HEK293 (cell line): ENCODE results near the gene CHN1.

Experiments used
- CTCF ChIA-PET: fragments of 350-600 bp; formaldehyde crosslinking; extraction: SDS; loops from one replicate; lab custom pipeline; 2021; ENCODE audit warnings: antibody characterized with exemption; lab: Yijun Ruan, JAX
- POLR2A ChIA-PET: fragments of 300-600 bp; formaldehyde crosslinking; extraction: SDS; loops from one replicate; lab custom pipeline; 2020; ENCODE audit warnings: antibody characterized with exemption, inconsistent platforms; lab: Yijun Ruan, JAX
- H3K27ac ChIP-seq: fragments of 200-500 bp; sonication (Bioruptor generic); 2 replicates; pipeline ENCODE4 v1.5.1; 2014; ENCODE audit warnings: low read depth, low read length, control low read depth, inconsistent platforms; ENCODE audit errors: extremely low read depth
- H3K36me3 ChIP-seq, 2 experiments: fragments of 200-500 bp in 1 of 2; sonication (Bioruptor generic) in 1 of 2; 1 replicate in 1 of 2; 2 replicates in 1 of 2; pipeline ENCODE4 v1.5.1; 2014 to 2017; ENCODE audit warnings: inconsistent platforms in 2 of 2, low read length in 2 of 2; ENCODE audit not compliant: control insufficient read depth in 2 of 2, insufficient read depth in 1 of 2
- H3K4me1 ChIP-seq: fragments of 200-500 bp; sonication (Bioruptor generic); 2 replicates; pipeline ENCODE4 v1.5.1; 2014; ENCODE audit warnings: mild to moderate bottlenecking, low read length, inconsistent platforms; ENCODE audit not compliant: control insufficient read depth, insufficient read depth
- H3K4me3 ChIP-seq: 2 replicates; pipeline ENCODE4 v1.5.1; 2011; ENCODE audit warnings: low read depth, mild to moderate bottlenecking, control low read depth, low read length, moderate library complexity
- H3K9me3 ChIP-seq: fragments of 200-500 bp; sonication (Bioruptor generic); 2 replicates; pipeline ENCODE4 v1.5.1; 2014; ENCODE audit warnings: low read depth, low read length, inconsistent platforms; ENCODE audit not compliant: control insufficient read depth, insufficient read depth
- CTCF ChIP-seq: fragments of 450-650 bp; formaldehyde crosslinking; IDR thresholded peaks from 2 replicates; pipeline ENCODE4 v1.5.1; 2016; ENCODE audit warnings: missing biosample characterization, missing genetic modification characterization
- GLIS1 ChIP-seq: fragments of 450-650 bp; formaldehyde crosslinking; IDR thresholded peaks from 2 replicates; pipeline ENCODE4 v1.5.1; 2016; ENCODE audit warnings: missing biosample characterization, missing genetic modification characterization
- IKZF3 ChIP-seq: fragments of 450-650 bp; IDR thresholded peaks from 2 replicates; pipeline ENCODE4 v1.5.0; 2018; ENCODE audit warnings: missing biosample characterization, mild to moderate bottlenecking, missing genetic modification characterization, moderate library complexity
- KLF17 ChIP-seq: fragments of 450-650 bp; formaldehyde crosslinking; IDR thresholded peaks from 2 replicates; pipeline ENCODE4 v1.5.1; 2016; ENCODE audit warnings: missing biosample characterization, missing genetic modification characterization
- SALL2 ChIP-seq: fragments of 450-650 bp; formaldehyde crosslinking; IDR thresholded peaks from 2 replicates; pipeline ENCODE4 v1.5.0; 2017; ENCODE audit warnings: missing biosample characterization, mild to moderate bottlenecking, missing genetic modification characterization, borderline replicate concordance
- SP7 ChIP-seq: fragments of 450-650 bp; formaldehyde crosslinking; IDR thresholded peaks from 2 replicates; pipeline ENCODE4 v1.5.1; 2016; ENCODE audit warnings: missing biosample characterization, missing genetic modification characterization
- TRIM28 ChIP-seq: IDR thresholded peaks from 2 replicates; pipeline ENCODE4 v1.6.1; 2011; ENCODE audit warnings: low read length, control low read depth, borderline replicate concordance
- ZFP41 ChIP-seq: fragments of 450-650 bp; formaldehyde crosslinking; IDR thresholded peaks from 2 replicates; pipeline ENCODE4 v1.5.1; 2016; ENCODE audit warnings: missing biosample characterization, missing genetic modification characterization, borderline replicate concordance
- ZIC2 ChIP-seq: fragments of 450-650 bp; formaldehyde crosslinking; IDR thresholded peaks from 2 replicates; pipeline ENCODE4 v1.5.1; 2016; ENCODE audit warnings: missing biosample characterization, missing genetic modification characterization
- ZNF132 ChIP-seq: fragments of 450-650 bp; formaldehyde crosslinking; IDR thresholded peaks from 2 replicates; pipeline ENCODE4 v1.5.1; 2017; ENCODE audit warnings: missing biosample characterization, missing genetic modification characterization, borderline replicate concordance
- ZNF140 ChIP-seq: fragments of 450-650 bp; formaldehyde crosslinking; IDR thresholded peaks from 2 replicates; pipeline ENCODE4 v1.5.1; 2016; ENCODE audit warnings: missing biosample characterization, missing genetic modification characterization
- ZNF2 ChIP-seq: fragments of 450-650 bp; formaldehyde crosslinking; IDR thresholded peaks from 2 replicates; pipeline ENCODE4 v1.5.1; 2016; ENCODE audit warnings: missing biosample characterization, missing genetic modification characterization
- ZNF239 ChIP-seq: fragments of 450-650 bp; formaldehyde crosslinking; IDR thresholded peaks from 2 replicates; pipeline ENCODE4 v1.5.1; 2016; ENCODE audit warnings: missing biosample characterization, missing genetic modification characterization
- ZNF24 ChIP-seq: fragments of 450-650 bp; formaldehyde crosslinking; IDR thresholded peaks from 2 replicates; pipeline ENCODE4 v1.5.1; 2016; ENCODE audit warnings: missing biosample characterization, missing genetic modification characterization
- ZNF274 ChIP-seq, 2 experiments: fragments of 200-500 bp in 1 of 2; fragments of 450-650 bp in 1 of 2; sonication (Bioruptor generic) in 1 of 2; formaldehyde crosslinking in 1 of 2; IDR thresholded peaks; 2 replicates each; pipeline versions ENCODE4 v1.5.1 to v1.6.1; 2014 to 2016; ENCODE audit warnings: borderline replicate concordance in 1 of 2, inconsistent platforms in 1 of 2, low read length in 1 of 2, missing biosample characterization in 1 of 2, missing genetic modification characterization in 1 of 2
- ZNF335 ChIP-seq: fragments of 450-650 bp; formaldehyde crosslinking; conservative IDR thresholded peaks from 2 replicates; pipeline ENCODE4 v1.5.1; 2016; ENCODE audit warnings: missing biosample characterization, missing genetic modification characterization
- ZNF341 ChIP-seq: fragments of 450-650 bp; formaldehyde crosslinking; IDR thresholded peaks from 2 replicates; pipeline ENCODE4; 2016; ENCODE audit warnings: low read depth, missing biosample characterization, missing genetic modification characterization
- ZNF354C ChIP-seq: fragments of 450-650 bp; formaldehyde crosslinking; IDR thresholded peaks from 2 replicates; pipeline ENCODE4 v1.5.1; 2016; ENCODE audit warnings: missing biosample characterization, missing genetic modification characterization, low read depth, borderline replicate concordance
- ZNF473 ChIP-seq: fragments of 450-650 bp; formaldehyde crosslinking; IDR thresholded peaks from 2 replicates; pipeline ENCODE4 v1.5.1; 2017; ENCODE audit warnings: missing biosample characterization, missing genetic modification characterization
- ZNF48 ChIP-seq: fragments of 450-650 bp; formaldehyde crosslinking; IDR thresholded peaks from 2 replicates; pipeline ENCODE4 v1.5.1; 2016; ENCODE audit warnings: missing biosample characterization, missing genetic modification characterization
- ZNF521 ChIP-seq: fragments of 450-650 bp; formaldehyde crosslinking; IDR thresholded peaks from 2 replicates; pipeline ENCODE4 v1.5.1; 2017; ENCODE audit warnings: missing biosample characterization, mild to moderate bottlenecking, missing genetic modification characterization
- ZNF555 ChIP-seq: fragments of 450-650 bp; formaldehyde crosslinking; conservative IDR thresholded peaks from 2 replicates; pipeline ENCODE4 v1.5.1; 2017; ENCODE audit warnings: missing biosample characterization, mild to moderate bottlenecking, missing genetic modification characterization, inconsistent platforms
- ZNF561 ChIP-seq: fragments of 450-650 bp; IDR thresholded peaks from 2 replicates; pipeline ENCODE4 v1.5.1; 2018; ENCODE audit warnings: missing biosample characterization, missing genetic modification characterization, borderline replicate concordance
- ZNF621 ChIP-seq: fragments of 450-650 bp; formaldehyde crosslinking; IDR thresholded peaks from 2 replicates; pipeline ENCODE4 v1.5.1; 2017; ENCODE audit warnings: missing biosample characterization, missing genetic modification characterization
- ZNF658 ChIP-seq: fragments of 450-650 bp; formaldehyde crosslinking; IDR thresholded peaks from 2 replicates; pipeline ENCODE4; 2016; ENCODE audit warnings: missing biosample characterization, missing genetic modification characterization
- ZNF677 ChIP-seq: fragments of 450-650 bp; IDR thresholded peaks from 2 replicates; pipeline ENCODE4 v1.5.0; 2018; ENCODE audit warnings: missing biosample characterization, mild to moderate bottlenecking, missing genetic modification characterization, moderate library complexity
- ZNF701 ChIP-seq: fragments of 450-650 bp; formaldehyde crosslinking; IDR thresholded peaks from 2 replicates; pipeline ENCODE4 v1.5.1; 2016; ENCODE audit warnings: missing biosample characterization, missing genetic modification characterization
- TF ChIP-seq, protein P1 (sequence below): IDR thresholded peaks from 2 replicates; pipeline ENCODE4 v1.6.1; 2011; ENCODE audit warnings: mild to moderate bottlenecking, low read depth, low read length, borderline replicate concordance
- TF ChIP-seq, protein P2 (sequence below): fragments of 450-650 bp; formaldehyde crosslinking; IDR thresholded peaks from 2 replicates; pipeline ENCODE4 v1.5.1; 2017; ENCODE audit warnings: missing biosample characterization, missing genetic modification characterization

Gene CHN1

DNA sequence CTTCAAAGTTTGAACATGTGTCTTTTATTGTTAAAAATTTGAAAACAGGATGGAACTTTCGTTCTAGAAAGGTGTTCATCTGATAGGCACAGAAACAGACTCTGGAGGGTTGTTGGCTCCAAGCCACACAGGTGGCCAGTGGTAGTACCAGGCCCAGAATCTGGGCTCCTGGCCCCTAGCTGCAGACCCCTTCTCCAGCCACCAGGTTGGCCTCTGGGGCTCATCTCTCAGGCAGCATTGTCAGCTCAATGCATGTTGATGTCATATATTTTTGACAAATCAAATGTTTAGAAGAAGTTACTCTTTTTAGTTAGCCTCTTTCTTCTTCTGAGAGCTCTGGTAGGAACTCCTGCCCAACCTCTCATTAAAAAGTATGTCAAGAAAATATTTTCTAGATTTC is 206.4 kb downstream of the CHN1 start (continued):
- TF ChIP-seq KLF17 (tag by site-specific recombination) (no peak), ZFP41 (tag by site-specific recombination) (no peak), ZNF48 (tag by site-specific recombination) (no peak), CTCF (tag by site-specific recombination) (no peak), TRIM28 (no peak), IKZF3 (no peak)

GRCh38 chr2:174797781-174798276 is 207.4 kb downstream of the CHN1 start:
- peaks cover 0 to 18% of the 10 kb centered on the region in 2 experiments; a peak in 2 of 3 replicates for H3K36me3 ChIP-seq
- H3K9me3 ChIP-seq: no peaks in the 10 kb centered on the region
- H3K4me1 ChIP-seq: no peaks in the 10 kb centered on the region
- POLR2A ChIA-PET: interaction anchor here (0.7 kb wide), 2 partner anchors 8 to 11 kb away, joined by 3 read pairs; no protein-coding TSS in a partner anchor
- no peak overlapping the region for H3K4me3 ChIP-seq
- TF ChIP-seq ZNF2 (tag by site-specific recombination) (no peak), ZNF132 (tag by site-specific recombination) (no peak), ZNF658 (tag by site-specific recombination) (no peak), ZNF24 (tag by site-specific recombination) (no peak)
- H3K27ac ChIP-seq: no peak overlapping the region
- CTCF ChIA-PET: interaction anchor here (0.6 kb wide), 1 partner anchor 11 kb away, joined by 3 read pairs; no protein-coding TSS in a partner anchor

DNA sequence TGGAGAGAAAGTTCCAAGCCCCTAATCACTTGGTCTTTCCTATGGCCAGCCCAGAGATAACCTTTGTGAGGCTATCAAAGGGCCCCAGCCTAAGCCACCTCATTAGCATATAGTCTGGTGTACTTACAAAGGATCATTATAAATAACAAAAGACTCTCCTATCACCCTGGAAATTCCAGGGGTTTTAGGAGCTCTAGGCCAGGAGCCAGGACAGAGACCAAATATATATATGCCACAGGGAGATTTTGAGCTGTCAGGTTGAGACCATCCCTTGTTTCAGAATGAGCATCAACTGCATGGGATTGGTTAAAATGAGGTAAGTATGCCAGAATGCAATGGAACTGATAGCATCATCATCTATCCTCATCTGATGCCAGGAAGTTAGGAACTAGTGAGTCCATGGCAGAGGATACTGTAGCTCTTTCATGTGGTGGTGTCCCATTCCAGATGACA is 208.8 kb downstream of the CHN1 start:
- TF ChIP-seq, protein P1, sequence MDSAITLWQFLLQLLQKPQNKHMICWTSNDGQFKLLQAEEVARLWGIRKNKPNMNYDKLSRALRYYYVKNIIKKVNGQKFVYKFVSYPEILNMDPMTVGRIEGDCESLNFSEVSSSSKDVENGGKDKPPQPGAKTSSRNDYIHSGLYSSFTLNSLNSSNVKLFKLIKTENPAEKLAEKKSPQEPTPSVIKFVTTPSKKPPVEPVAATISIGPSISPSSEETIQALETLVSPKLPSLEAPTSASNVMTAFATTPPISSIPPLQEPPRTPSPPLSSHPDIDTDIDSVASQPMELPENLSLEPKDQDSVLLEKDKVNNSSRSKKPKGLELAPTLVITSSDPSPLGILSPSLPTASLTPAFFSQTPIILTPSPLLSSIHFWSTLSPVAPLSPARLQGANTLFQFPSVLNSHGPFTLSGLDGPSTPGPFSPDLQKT: no peak
- TF ChIP-seq GLIS1 (tag by site-specific recombination) (no peak), ZNF677 (no peak), SALL2 (no peak), TRIM28 (no peak), ZNF473 (tag by site-specific recombination) (no peak), ZNF274 (IDR thresholded peaks at IDR 0.05; ENCODE audit: low read length) (no peak), ZNF274 (tag by site-specific recombination; IDR thresholded peaks at IDR 0.05; ENCODE audit: borderline replicate concordance) (no peak), ZNF621 (tag by site-specific recombination) (no peak), ZNF335 (tag by site-specific recombination) (no peak), ZNF341 (tag by site-specific recombination) (no peak), ZNF354C (tag by site-specific recombination) (no peak), ZNF521 (tag by site-specific recombination) (no peak), ZIC2 (tag by site-specific recombination) (no peak), ZNF555 (tag by site-specific recombination) (no peak), SP7 (tag by site-specific recombination) (no peak), ZNF140 (no peak), ZNF701 (no peak), ZNF239 (tag by site-specific recombination) (no peak), ZNF561 (tag by site-specific recombination) (no peak)
- TF ChIP-seq, protein P2, sequence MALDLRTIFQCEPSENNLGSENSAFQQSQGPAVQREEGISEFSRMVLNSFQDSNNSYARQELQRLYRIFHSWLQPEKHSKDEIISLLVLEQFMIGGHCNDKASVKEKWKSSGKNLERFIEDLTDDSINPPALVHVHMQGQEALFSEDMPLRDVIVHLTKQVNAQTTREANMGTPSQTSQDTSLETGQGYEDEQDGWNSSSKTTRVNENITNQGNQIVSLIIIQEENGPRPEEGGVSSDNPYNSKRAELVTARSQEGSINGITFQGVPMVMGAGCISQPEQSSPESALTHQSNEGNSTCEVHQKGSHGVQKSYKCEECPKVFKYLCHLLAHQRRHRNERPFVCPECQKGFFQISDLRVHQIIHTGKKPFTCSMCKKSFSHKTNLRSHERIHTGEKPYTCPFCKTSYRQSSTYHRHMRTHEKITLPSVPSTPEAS: no peak
- TF ChIP-seq, all 188 proteins: peak for 0
- no peaks in the 10 kb centered on the region for H3K4me1 ChIP-seq
- H3K27ac ChIP-seq: no peak overlapping the region
- H3K36me3 ChIP-seq: peaks cover 0 to 15% of the 10 kb centered on the region in 2 experiments; a peak in 2 of 3 replicates
- no peaks in the 10 kb centered on the region for H3K9me3 ChIP-seq
- ChIA-PET CTCF (interaction anchor here (0.8 to 1.5 kb wide), 5 partner anchors 20 to 99 kb away, joined by 3 to 10 read pairs (median 3); no protein-coding TSS in a partner anchor), POLR2A (no interaction called here)
- no peak overlapping the region for H3K4me3 ChIP-seq
